ENCODE results near the gene VSTM2B.

DNA sequence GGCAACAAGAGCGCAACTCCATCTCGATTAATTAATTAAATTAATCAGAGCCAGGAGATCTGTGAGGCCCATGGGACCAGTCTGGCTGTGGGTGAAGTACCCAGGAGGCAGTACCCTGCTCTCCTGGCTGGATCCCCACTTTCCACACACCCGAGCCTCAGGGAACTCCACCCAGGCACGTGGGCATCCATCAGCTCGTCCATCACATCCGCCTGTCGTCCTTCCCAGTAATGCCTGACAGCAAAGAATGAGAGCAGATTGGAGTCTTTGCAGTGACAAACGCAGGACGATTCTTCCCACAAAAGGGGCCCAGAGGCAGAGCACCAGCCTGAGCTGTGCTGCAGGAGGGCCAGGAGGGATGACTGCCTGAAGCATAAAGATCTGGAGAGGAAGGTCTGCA lies 35.8 kb downstream of the VSTM2B start:
- TF ChIP-seq, protein P1, sequence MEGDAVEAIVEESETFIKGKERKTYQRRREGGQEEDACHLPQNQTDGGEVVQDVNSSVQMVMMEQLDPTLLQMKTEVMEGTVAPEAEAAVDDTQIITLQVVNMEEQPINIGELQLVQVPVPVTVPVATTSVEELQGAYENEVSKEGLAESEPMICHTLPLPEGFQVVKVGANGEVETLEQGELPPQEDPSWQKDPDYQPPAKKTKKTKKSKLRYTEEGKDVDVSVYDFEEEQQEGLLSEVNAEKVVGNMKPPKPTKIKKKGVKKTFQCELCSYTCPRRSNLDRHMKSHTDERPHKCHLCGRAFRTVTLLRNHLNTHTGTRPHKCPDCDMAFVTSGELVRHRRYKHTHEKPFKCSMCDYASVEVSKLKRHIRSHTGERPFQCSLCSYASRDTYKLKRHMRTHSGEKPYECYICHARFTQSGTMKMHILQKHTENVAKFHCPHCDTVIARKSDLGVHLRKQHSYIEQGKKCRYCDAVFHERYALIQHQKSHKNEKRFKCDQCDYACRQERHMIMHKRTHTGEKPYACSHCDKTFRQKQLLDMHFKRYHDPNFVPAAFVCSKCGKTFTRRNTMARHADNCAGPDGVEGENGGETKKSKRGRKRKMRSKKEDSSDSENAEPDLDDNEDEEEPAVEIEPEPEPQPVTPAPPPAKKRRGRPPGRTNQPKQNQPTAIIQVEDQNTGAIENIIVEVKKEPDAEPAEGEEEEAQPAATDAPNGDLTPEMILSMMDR (IDR thresholded peaks at IDR 0.05) = no peak
- TF ChIP-seq POLR2A (IDR thresholded peaks at IDR 0.05) = no peak

All from heart left ventricle (tissue), 13 donors.